Astrocyte of the spinal cord (primary cell): ENCODE data around the gene SLC30A9.
A peak's percentile ranks its signal among the peaks of the same experiment; 100 is the strongest.

Experiments
- DNase-seq: peaks from one replicate; pipeline ENCODE4 v3.0.0; 2011; ENCODE audit warnings: low read depth, low spot score
- H3K4me3 ChIP-seq: 2 replicates; pipeline ENCODE4 v1.5.1; 2011; ENCODE audit warnings: low read depth, mild to moderate bottlenecking, low read length, moderate library complexity
- CTCF ChIP-seq: IDR thresholded peaks from 2 replicates; pipeline ENCODE4 v1.5.1; 2012; ENCODE audit warnings: low read depth, mild to moderate bottlenecking, low read length, inconsistent platforms
- in situ Hi-C: cut with HindIII; loops from 2 replicates; pipeline ENCODE4 v1.10.0; 2017; ENCODE audit warnings: low sequenced_read_pairs

The SLC30A9 gene

GRCh38 chr4:41990365-41991111 lies at the start of gene SLC30A9:
TSS of gene SLC30A9 (plus strand) at chr4:41990530. CDS start at chr4:41990652, 122 bp downstream.
- TF ChIP-seq CTCF = peak; percentile 39
- in situ Hi-C loops = no loop called here
- peak; percentile 94 for DNase-seq
- H3K4me3 ChIP-seq = peak within 1 kb of the TSS; percentile 86

GRCh38 chr4:41940834-41941233 lies 49.5 kb upstream of the SLC30A9 start:
- no peak for DNase-seq
- in situ Hi-C loops = no loop called here
- H3K4me3 ChIP-seq = no peak overlapping the region
- TF ChIP-seq CTCF = no peak

GRCh38 chr4:41943506-41943905 lies 46.8 kb upstream of the SLC30A9 start:
- TF ChIP-seq CTCF = no peak
- in situ Hi-C loops = no loop called here
- H3K4me3 ChIP-seq = no peak overlapping the region
- DNase-seq = no peak

GRCh38 chr4:41944089-41944488 lies 46.2 kb upstream of the SLC30A9 start:
- TF ChIP-seq CTCF = no peak
- in situ Hi-C loops = no loop called here
- DNase-seq = no peak
- no peak overlapping the region for H3K4me3 ChIP-seq

- no peak for DNase-seq
- in situ Hi-C loops = no loop called here
- H3K4me3 ChIP-seq = no peak overlapping the region
- TF ChIP-seq CTCF = no peak
These were observed 40.8 kb upstream of the SLC30A9 start for GRCh38 chr4:41949531-41949930.

GRCh38 chr4:41957634-41958033 lies 32.7 kb upstream of the SLC30A9 start:
- in situ Hi-C loops = no loop called here
- DNase-seq = no peak
- TF ChIP-seq CTCF = peak; percentile 38
- no peak overlapping the region for H3K4me3 ChIP-seq
